AG08395 (cell line): Measurements from ENCODE around the gene BORCS5.

Experiments used
- DNase-seq: peaks from one replicate; pipeline ENCODE4 v3.0.0; 2012; ENCODE audit warnings: mixed read lengths, low spot score

Gene BORCS5

DNA sequence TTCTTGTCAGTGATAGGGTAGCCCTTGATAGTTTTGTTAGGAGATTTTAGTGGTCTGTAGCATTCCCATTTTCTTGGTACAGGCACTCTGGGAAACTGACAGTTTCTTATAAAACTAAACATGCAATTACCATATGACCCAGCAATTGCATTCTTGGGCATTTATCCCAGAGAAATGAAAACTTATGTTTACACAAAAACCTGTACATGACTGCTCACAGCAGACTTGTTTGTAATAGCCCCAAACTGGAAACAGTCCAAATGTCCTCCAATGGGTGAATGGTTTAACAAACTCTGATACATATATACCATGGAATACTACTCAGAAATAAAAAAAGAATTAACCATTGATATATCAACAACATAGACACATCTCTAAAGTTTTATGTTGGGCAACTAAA lies 75.5 kb downstream of the BORCS5 start:
- no peak for DNase-seq

DNA sequence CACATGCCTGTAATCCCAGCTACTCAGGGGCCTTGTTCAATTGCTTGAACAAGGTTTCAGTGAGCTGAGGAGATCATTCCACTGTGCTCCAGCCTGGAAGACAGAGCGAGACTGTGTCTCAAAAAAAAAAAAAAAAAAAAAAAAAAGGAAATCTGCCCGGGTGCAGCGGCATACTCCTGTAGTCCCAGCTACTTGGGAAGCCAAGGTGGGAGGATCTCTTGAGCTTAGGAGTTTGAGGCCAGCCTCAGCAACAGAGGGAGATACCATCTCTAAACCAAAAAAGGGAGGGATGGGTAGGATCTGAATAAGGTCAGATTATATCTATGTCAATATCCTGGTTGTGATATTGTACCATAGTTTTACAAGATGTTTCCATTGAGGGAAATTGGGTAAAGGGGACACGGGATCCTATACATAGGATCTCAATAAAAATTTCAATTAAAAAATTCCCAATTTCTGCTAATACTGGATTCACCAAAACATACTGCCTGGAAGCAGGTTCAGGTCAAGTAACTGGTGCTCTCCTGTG lies 76.4 kb downstream of the BORCS5 start:
- no peak for DNase-seq

DNA sequence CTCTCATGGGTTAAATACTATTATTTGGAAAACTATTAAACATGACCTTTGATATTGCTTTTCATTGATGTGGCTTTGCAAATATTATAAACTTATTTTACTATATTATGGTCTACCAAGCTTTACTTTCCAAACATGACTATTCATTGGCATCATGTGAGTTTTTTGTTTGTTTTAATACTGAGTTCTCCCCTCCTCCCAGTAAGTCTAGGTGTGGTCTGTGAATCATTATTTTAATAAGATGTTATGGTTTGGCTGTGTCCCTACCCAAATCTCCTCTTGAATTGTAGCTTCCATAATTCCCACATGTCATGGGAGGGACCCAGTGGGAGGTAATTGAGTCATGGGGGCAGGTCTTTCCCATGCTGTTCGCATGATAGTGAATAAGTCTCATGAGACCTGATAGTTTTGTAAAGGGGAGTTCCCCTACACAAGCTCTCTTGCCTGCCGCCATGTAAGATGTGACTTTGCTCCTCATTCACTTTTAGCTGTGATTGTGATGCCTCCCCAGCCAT lies 80.0 kb downstream of the BORCS5 start:
- no peak for DNase-seq

DNA sequence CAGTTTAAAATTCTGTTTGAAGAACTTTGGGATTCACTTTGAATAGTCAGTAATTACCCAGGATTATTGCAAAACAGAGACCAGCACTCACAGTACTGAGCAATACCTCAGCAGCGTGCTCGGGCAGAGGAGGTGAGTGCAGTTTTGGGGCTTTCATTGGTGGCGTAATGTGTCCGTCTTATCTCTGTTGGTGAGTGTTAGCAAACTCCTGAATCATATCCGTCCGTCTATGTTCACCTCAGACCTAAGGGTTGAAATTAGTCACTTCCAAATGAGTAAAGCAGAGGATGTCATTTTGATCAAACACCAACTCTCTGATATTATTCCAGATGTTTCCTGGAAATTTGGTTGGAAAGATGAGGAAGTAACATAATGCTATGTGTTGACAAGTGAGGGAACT lies 82.8 kb downstream of the BORCS5 start:
- no peak for DNase-seq

DNA sequence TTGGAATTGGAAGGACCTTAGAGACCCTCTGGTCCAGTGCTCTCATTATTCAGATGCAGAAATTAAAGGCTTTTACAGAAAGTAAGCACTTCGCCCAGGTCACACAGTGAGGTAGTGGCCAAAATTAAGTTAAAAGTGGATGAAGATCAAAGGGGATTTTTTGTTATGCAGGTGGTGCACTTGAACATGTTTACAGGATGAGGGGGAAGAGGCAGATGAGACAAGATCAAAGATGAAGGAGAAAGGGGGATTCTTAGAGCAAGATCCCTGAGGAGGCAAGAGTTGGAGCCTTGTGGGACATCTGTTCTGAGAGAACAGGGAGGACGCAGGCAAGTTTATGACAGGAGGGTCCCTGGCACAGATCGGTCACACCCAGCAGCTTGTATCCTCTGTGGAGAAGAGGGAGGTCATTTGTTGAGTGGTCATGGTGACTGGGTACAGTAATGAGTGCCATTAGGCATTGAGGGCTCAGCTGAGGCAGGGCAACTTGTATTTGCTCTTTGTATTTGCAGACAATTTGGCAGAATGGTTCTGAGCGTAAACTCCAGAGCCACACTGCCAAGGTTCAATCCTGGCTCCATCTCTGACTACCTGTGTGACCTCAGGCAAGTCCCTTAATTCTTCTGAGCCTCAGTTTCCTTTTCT lies 84.0 kb downstream of the BORCS5 start:
- no peak for DNase-seq

DNA sequence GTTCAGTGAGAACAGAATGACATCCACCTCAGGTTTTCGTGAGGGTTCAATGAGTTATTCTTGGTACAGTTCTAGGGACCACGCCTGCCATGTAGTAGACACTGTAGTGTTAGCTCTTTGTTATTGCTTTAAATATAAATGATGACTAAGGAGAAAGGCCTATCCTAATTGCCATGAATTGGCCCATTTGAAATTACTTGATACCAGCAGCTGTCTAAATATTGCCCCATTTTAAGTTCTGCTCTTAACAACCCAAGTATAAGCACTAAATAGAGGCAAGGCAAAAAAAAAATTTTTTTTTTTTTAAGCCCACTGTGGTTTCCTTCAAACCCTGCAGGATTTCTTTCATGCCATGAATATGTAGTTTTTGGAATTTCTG lies 84.5 kb downstream of the BORCS5 start:
- no peak for DNase-seq

DNA sequence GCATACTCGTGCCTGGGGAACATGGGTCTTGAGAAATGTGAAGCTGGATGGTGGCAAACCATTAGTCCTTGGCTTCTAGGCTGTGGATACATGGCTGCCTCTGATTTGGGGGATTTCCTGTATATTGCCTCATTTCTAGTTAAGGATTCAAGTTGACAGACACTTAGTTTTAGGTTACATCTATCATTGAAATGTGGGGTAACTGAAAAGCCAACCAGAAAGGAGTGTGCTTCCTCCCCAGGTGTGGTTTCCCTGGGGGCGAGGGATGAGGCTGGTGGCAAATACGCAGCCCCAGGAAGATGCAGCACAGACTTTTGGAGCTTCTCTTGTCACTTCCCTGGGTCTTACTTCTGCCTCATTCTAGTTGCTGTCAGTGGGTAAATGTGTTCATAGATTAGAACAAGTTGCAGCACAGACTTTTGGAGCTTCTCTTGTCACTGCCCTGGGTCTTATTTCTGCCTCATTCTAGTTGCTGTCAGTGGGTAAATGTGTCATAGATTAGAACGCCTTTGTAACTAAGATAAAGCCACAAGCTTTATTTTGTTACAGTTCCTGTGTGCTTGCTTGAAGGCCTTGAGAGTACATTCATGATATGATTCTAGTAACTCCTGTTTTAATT lies 85.1 kb downstream of the BORCS5 start:
- DNase-seq: no peak

DNA sequence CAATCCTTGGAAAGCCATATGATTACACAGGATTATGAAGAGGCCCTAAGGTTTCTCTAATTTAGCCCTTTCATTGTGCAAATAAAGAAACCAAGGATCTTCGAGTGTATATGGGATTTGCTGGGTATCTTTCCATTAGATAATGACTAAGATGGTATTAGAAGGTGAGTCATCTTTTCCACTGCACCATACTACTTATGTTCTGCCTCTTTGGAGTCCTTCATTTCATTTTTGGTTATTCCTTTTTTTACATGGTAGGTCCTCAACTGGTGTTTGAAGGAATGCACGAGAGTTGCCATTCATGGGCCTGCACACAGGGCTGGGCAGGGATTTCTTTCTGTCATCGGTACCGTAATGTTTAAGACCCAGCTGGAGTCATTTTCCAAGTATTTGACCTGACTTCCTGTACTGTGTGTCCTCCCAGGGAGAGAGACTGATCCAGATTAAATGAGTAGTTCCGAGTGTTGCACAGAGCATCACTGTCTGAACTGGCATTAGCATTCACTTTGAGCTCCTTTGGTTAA lies 85.7 kb downstream of the BORCS5 start:
- DNase-seq: no peak

DNA sequence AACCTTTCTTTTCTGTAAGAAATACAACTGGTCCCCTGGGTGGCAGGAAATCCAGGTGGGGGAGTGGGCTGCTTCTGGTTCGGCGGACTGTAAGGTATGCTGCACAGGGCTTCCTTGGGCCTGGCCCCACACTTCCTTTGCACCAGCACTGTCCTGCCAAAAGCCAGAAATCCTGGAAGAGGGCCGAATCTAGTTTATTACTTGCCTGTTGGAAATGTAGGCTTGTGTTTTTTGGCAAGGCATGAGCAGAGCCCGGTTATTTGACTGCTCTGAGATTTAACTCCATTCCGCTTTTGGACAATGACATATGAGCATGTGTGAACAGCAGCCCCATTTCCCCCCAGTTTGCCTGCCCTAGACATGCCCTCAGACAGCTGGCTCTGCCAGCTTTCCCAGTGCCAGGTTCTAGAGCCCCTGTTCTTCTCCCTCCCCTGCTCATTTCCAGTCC lies 86.6 kb downstream of the BORCS5 start:
- DNase-seq: no peak

DNA sequence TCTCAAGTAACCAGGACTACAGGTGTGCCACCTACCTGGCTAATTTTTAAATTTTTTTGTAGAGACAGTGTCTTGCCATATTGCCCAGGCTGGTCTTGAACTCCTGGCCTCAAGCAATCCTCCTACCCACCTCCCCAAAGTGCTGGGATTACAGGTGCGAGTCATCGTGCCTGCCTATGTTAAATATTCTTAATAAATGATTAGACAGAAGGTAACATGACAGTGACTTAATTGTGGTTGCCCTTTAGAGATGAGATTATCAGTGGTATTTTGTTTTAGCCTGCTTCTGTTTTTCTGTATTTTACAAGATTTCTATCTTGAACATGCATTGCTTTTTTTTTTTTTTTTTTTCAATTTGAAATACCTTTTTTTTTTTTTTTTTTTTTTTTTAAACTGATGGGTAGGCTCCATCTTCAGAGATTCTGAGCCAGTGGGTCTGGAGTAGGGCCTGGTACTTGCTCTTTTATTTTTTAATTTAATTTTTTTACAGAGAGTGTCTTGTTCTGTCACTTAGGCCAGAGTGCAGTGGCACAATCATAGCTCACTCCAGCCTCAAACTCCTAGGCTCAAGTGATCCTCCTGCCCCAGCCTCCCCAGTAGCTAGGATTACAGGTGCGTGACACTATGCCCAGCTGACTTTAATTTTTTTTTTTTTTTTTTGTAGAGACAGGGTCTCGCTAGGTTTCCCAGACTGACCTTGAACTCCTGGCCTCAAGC lies 88.4 kb downstream of the BORCS5 start:
- no peak for DNase-seq

DNA sequence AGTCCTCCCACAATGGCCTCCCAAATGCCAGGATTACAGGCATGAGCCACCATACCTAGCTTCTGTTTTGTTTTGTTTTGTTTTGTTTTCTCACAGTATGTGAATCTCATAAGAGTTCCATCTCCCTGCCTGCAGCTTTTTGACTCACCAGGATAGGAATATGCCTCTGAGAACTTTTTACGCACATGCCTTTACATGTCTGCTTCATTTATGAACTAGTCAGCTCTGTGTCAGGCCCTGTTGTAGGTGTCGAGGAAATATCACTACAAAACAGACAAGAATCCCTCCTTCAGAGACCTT lies 89.0 kb downstream of the BORCS5 start:
- no peak for DNase-seq

DNA sequence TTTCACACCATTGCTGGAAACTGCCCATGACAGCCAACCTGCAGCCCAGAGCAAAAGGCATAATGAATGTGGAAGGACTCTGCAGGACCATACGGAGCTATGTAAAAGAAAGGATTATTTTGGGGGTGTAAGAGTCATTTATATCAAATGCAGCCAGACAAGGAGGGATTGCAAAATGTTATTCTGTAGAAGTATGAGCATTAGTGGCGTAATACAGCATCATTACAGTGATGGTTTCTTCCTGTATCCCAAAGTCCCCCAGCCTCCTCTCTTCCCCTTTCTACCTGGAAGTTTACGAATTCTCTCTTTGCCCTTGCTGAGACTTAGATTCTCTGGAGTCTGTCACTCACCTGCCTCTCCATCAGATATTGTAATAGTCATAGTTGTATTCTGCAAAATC lies 89.9 kb downstream of the BORCS5 start:
- no peak for DNase-seq

DNA sequence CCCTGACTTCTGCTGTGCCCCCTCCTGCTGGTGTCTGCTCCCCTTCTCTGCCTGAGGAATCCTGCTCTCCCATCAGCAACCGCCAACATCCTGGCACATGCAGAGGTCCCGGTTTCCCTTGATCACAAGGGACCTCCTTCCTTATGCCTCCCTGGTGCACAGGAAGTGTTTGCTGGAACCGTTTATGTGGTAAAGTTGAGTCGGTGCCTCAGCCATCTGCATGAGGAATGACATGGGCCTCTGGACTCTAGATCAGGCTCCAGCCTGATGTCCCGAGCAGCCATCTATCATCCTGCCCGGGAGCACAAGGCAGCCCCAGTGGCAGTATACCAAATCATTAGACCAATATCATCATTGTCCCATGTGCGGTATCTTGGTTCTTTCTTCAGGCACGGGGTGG lies 90.4 kb downstream of the BORCS5 start:
- DNase-seq: no peak

DNA sequence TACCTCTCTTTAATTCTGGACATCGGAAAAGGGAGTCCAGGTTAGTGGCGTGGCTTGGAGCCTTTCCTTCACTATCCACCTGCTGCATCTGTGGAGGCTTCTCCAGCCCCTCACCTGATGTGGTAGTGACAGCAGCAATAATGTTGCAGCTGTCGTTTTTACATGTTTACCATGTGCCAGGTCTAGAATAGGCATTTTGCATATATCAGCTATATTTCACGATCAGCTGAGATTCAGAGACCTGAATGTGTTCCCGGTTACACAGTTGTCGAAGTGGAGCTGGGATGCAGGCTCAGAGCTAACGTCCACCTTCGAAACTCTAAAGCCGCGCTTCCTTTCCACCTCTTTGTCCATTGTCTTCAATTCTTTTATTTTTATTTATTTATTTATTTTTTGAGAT lies 91.0 kb downstream of the BORCS5 start:
- DNase-seq: no peak

DNA sequence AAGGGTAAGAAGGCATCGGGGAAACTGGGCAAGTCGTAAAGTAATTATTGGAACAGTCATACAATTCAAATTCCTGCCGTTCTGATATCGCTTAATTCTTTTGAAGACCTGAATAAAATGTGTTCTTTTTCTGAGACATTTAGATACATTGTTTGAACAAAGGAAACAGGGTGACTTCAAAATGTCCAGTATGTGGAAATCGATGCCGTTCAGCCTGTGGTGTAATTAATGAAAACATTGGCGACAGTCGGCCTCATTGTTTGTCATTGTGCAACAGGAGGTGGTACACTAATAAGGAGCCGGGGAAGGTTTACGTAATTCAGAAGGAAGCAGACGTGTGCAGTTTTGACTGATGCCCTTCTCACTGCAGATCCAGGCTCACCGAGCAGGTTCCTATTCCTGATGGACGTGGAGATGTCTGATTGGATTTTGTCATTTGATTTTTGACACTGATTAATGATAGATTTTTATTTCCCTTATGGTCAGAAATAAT lies 92.7 kb downstream of the BORCS5 start:
- no peak for DNase-seq

DNA sequence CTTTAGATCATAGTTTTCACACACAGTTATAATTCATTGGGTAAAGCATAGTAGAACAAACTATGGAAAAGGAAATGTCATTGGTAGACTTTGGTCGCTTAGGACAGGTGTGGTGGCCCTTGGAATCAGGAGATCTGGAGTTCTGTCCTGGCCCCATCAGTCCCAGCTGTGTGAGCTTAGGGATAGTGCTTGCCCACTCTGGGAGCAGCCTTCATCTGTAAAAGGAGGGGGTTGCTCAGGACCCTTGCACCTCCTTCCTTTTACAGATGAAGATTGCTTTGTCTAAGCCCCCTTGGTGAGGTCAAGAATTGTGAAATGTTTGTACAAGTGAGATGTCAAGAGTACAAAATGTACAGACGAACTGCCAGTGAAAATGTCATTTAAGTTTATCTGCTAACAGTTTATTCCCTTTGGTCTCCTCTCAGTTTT lies 93.2 kb downstream of the BORCS5 start:
- DNase-seq: no peak

DNA sequence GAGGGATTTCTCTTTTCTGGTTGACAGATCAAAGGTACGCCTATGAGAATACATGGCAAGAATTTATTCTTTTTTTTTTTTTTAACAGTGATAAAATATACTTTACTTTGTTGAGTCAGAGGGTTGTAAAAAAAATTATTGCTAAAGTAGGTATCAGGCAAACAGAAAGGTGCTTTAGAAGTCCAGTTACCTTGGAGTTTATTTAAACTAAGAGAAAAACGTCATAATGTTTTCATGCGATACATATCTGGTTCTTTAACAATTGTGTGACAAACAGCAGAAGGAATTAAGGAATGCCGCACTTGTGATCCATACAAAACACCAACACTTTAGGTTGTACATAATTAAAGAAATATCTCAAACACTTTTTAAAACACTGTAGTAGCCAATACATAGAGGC lies 94.2 kb downstream of the BORCS5 start:
- no peak for DNase-seq

DNA sequence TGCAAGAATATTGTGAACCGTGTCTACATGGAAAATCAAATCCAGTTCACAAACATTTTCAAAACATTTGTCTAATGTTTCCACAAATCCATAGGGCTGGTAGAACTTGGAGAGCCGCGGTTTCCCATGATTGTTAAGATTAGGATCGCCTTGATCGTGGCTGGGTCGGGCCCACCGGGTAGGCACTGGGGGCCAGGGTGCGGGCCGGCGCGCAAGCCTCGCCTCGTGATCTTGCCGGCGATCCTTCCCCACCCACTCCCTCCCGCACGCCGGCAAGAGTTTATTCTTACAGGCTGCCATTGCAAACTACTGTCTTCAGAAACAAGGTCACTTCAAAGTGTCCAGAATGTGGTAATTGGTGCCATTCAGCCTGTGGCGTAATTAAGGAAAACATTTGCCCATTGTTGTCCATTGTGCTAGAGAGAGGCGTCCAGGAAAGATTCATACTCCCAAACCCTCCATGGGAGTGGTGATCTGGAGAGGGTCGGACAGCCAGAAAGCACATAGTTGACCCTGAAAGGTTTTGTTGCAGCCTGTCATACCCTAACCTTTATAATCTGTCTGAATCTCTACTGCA lies 95.5 kb downstream of the BORCS5 start:
- DNase-seq: no peak

DNA sequence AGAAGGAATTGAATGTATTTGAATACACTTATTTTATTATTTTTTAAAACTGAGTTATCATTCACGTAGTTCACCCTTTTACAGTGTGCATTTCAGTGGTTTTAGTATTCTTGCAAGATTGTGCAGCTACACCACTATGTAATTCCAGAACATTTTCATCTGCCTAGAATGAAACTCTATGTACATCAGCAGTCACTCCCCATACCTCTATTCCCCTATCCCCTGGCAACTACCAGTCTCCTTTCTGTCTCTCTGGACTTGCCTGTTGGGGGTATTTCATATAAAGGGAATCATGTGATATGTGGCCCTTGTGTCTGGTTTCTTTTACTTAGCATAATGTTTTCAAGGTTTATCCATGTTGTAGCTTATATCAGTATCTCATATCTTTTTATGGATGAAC lies 96.8 kb downstream of the BORCS5 start:
- no peak for DNase-seq

DNA sequence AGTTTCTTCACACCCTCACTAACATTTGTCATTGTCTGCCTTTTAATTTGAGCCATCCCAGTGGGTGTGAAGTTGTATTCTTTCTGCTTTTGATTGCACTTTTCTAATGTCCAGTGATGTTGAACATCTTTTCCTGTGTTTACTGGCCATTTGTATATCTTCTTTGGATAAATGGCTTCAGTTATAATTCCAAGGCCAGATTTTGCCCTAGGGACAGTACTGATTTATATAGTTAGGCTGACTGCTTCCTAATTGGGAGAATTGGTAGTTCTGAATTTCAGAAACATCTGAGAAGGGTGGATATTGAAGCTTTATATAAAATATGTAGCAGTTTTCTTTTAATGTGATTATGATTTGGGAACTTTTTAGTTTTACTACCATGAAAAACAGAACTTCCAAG lies 97.4 kb downstream of the BORCS5 start:
- DNase-seq: no peak

DNA sequence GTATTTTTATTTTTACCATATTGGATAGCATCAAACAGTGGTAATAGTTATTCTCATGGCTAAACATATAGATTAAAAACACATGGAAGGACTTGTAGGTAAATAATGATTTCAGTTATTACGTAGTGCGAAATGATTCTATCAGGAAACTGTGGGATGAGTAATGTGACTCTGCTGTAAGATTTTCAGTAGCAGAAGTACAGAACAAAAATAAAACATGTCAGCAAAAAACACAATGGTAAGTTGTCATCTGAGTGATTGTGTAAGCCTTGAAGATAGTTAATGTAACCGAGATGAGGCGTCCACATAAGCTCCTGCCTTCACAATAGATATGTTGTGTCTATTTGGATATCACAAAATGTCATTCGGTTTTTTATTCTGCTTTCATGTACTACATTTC lies 99.8 kb downstream of the BORCS5 start:
- DNase-seq: no peak
